GM18907 (cell line): ENCODE data around the gene MIDN.

Experiments
- ATAC-seq: cut with Tn5 transposase; IDR thresholded peaks from one replicate; pipeline ENCODE4 v1.9.1; 2021; ENCODE audit warnings: mild to moderate bottlenecking, moderate library complexity; ENCODE audit not compliant: unreplicated experiment

The MIDN gene

DNA sequence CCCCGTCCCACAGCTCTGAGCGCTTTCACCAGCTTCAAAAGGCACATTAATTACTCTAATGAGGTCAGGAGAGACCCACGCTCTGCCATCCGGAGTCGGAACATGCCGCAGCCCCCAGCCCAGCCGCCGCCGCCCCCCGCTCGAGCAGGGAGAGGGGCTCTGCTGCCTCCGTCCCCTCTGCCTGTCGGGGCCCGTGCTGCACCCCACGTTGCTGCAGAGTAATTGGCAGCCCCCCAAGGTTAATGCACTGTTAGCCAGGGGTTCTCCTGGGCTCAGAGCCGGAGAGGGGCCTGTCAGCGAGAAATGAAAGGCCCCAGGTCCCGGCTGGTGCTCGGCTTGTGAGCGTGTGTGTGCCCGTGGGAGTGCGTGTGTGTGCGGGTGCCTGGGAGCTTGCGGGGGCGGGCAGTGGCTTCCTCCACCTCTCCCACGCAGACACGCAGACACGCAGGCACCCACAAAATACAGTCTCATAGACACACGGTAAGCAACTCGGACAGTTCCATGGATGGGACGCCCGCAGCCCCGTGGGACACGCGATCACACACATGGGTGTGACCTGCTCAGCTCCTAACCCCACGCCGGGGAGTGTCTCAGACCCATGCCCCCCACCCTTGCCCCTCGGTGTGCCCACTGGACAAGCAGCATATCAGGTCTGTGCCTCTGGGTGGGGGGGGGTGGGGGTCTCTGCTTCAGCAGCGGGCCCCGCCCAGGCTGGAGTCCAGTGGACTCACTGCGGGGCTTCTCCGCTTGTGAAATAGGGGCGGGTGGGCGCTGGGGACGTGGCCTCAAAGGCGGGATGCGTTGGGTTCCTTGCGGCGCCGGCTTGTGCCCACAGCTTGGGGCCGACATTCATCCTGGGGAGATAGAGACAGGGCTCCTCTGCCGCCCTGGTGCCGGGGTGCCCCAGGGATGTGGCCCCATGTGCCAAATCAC is 32.5 kb downstream of the MIDN start:
- ATAC-seq = no peak

- ATAC-seq = no peak
Measured at GRCh38 chr19:1281569-1282287, 33.3 kb downstream of the MIDN start.

- no peak for ATAC-seq
Measured at GRCh38 chr19:1282588-1283206, 34.3 kb downstream of the MIDN start.

DNA sequence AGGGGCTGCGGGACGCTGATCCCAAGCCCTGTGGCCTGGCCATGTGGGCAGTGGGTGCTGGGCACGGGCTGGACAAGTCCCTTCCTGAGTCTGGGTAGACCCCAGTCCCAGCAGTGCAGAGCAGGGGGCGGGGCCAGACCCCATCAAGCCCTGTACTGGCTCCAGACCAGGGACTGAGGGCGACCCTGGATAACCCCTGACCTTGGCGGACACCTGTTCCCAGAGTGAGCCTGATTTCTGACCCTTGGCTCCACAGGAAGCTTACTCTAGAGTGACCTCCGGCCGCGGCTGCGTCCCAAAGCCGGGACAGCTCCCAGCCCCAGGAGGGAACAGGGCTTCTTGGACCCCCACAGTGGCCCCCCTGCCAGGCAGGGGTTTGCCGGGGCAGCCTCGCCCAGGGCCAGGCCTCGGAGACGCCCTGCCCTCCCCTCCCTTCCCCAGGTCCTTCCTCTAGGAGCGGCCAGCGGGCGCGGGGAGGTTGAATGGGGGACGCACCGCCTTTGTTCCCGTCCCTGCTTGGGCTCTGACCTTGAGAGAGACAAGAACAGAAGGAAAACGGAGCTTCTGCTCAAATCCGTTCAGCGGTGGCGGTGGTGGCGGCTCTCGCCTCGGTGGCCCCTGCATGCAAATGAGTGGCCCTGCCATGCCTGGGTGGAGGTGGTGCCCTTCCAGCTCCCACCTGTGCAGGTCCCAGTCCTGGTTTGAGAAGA is 35.0 kb downstream of the MIDN start:
- ATAC-seq = no peak

- ATAC-seq = no peak
Measured at GRCh38 chr19:1283917-1284292, 35.5 kb downstream of the MIDN start.

GRCh38 chr19:1284293-1284978 is 36.1 kb downstream of the MIDN start:
- no peak for ATAC-seq

GRCh38 chr19:1284979-1285736 is 36.8 kb downstream of the MIDN start:
- no peak for ATAC-seq

DNA sequence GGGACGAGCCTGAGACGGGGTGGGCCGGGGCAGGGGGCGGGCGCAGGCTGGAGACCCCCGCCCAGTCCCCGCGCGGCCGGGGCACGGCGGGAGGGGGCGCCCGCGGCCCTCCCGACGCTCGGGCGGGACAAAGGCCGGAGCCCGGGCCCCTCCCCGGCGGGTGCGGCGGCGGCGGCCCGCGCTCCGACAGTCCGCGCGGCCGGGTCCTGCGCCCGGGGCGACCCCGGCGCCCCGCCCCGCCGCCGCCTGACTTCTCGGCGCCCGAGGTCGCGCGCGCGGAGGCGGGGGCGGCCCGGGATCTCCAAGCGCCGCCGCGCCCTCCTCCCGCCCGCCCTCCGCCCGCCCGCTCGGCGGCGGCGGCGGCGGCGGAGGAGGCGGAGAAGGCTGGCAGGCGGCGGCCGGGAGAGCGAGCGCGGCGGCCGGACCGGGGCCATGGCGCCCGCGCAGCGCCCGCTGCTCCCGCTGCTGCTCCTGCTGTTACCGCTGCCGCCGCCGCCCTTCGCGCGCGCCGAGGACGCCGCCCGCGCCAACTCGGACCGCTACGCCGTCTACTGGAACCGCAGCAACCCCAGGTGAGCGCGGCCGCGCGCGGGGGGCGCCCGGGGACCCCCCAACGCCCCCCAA is 37.5 kb downstream of the MIDN start, which contains the start of gene EFNA2:
Gene EFNA2 (plus strand): TSS at position 137 of the 624 bp plus-strand sequence. CDS start 296 bp downstream, at position 433.
- no peak for ATAC-seq

DNA sequence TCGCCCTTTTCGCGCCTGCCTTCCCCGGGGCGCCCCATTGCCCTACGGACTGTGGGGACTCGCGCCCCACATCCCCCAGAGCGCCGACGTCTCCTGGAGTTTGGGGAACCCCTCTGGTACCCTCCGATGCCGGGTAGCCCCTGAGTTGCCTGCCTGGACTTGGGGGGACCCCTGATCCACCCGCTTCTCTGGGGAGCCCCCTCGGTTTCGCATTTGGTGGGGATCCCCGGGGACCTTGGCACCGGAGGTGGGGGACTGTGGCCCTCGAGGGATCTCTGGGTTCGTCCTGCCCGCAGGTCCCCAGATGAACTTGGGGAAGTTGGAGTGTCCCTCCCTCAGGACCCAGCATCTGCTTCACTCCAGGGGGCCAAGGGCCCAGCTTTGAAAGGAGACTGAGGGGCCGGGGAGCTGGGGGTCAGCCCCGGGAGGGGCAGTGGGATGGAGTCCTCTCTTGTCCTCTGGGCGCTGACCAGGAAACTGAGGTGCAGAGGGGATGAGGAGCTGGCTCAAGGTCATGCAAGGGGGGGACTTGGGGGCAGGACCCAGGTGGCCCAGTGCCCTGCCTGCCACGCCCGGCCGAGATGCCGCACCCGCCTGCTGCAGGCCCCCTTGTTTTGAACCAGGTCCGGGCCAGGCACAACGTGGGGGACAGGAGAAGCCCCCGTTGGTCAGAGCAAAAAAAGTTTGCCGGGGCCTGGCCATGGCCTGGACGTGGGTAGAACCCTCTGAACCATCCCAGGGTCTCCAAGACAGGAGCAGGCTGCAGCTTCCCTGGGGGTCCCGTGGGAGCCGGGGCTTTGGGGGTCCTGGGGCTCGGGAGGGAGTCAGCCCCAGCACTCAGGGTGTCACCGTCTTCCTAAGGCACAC is 38.3 kb downstream of the MIDN start:
- ATAC-seq = no peak

DNA sequence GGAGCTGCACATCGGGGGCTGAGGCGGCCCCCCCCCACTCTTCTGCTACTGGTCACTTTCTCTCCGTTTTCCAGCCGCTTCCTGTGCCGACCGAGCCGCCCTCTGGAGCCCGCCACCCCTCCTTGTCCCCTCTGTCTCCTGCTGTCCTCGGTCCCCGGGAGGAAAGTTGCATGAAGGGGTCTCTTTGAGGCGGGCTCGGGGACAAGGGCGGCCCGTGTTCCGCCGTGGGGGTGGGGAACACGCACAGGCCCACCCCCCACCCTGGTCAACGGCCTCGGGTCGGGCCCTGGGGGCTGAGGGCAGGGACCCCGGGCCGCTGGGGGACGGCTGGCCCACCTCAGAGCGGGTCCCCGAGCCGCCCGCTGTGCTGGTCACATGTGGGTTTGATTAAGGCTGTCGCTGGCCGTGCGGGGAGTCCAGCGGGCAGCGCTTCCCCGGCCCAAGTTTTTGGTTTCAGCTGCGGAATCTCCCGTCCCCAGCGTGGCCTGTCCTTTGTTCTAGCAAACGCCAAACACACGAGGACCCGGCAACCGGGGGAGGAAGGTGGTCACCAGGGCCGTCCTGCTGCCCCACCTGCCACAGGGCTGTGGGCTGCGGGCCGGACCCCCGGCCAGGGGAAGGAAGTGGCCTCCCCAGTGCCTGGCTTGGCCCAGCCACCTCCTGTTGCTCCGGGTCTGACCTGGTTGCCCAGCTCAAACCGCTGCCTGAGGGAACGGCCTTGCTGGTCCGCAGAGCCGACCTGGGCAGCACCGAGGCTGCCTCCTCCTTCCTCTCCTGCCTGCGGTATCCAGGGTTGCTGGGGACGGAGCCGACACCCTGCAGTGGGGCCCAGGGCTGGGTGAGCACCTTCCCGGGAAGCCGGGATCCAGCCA is 39.2 kb downstream of the MIDN start:
- no peak for ATAC-seq

GRCh38 chr19:1288226-1288612 is 39.8 kb downstream of the MIDN start:
- ATAC-seq = no peak

GRCh38 chr19:1288833-1289685 is 40.7 kb downstream of the MIDN start:
- ATAC-seq = no peak

DNA sequence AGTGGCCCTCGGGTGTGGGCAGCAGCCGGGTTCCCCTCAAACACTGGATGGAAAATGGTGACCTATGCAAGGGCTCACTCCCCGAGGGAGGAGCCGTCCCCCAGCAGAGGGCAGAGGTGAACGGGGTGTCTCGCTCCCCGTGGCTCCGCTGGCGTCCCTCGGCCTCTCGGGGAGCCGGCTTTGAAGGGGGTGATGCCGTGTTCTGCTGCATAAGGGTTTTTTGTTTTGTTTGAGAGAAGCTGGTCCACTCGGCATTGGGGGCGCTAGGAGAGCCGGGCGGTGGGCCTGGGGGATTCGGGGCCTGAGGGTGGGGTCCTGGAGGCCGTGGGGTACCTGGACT is 41.3 kb downstream of the MIDN start:
- no peak for ATAC-seq

- ATAC-seq = no peak
Measured at GRCh38 chr19:1290196-1290702, 41.9 kb downstream of the MIDN start.

DNA sequence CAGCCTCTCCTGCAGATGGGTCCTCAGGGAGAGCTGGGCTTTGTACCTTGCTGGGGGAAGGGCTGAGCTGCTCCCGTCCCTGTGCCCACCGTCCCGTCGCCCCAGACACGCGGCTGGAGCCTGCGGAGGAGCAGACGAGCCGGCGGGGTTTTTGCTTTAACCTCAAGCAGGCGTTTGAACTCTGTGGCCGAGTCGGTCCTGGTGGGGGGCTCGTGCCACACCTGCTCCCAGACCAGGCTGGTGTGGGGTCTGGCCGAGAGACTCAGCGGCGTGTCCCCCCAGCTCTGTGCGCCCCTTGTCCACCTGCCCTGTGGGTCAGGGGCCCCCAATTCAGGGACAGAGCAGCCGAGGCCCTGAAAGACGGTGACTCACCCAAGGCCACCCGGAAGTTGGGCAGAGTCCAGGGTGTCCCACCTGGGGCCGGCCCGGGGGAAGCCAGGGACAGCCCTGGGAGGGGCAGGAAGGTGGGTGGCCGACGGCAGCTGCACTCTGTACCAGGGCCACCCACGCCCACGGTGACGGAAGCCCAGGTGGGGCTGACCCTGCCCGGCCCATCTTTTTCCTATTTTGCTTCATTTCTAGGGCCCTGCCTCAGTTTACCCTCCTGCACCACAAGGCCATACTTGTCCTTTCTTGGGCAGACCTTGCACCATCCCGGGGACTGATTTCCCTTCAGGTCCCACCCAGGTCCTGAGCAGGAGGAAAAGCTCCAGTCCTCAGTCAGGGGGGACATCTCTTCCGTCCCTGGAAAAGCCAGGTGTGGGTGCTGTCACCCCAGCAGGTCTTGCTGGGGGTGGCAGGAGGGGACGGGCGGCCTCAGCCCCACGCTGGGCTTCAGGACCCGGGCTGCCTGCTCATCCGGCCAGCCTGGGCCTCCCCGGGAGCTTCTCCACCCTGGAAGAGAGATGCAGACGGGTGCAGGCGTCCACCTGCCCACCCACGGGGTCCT is 42.6 kb downstream of the MIDN start:
- no peak for ATAC-seq
